Fibroblast of skin of left quadriceps (primary cell): ENCODE measurements around the gene BUB1B.

Experiments used
- DNase-seq, 2 experiments: peaks; one replicate each; pipeline ENCODE4 v3.0.0-alpha.2; 2013; ENCODE audit warnings: low read depth in 2 of 2

The BUB1B gene

GRCh38 chr15:40252438-40253166, 91.7 kb downstream of the BUB1B start:
- DNase-seq, result no peak

GRCh38 chr15:40253167-40253790, 92.4 kb downstream of the BUB1B start:
- DNase-seq, result no peak

GRCh38 chr15:40254452-40254851, 93.6 kb downstream of the BUB1B start:
- no peak for DNase-seq

DNA sequence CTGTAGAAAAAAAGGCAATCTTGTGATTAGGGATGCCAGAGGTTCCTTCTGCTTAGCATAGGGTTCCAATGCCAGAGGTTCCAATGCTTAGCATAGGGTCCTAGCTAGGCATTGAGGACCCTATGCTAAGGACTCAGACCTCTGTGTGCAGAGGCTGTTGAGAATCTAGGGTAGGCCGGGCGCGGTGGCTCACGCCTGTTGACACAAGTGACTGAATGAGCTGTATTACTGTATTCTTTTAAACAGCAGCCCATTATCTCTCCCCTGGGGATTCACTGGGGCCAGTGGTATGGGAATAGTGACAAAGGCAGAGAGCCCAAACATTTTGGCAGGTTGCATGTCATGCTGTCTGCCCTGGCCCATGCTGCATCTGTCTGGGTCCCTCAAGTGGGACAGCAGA, 94.2 kb downstream of the BUB1B start:
- DNase-seq, result no peak

DNA sequence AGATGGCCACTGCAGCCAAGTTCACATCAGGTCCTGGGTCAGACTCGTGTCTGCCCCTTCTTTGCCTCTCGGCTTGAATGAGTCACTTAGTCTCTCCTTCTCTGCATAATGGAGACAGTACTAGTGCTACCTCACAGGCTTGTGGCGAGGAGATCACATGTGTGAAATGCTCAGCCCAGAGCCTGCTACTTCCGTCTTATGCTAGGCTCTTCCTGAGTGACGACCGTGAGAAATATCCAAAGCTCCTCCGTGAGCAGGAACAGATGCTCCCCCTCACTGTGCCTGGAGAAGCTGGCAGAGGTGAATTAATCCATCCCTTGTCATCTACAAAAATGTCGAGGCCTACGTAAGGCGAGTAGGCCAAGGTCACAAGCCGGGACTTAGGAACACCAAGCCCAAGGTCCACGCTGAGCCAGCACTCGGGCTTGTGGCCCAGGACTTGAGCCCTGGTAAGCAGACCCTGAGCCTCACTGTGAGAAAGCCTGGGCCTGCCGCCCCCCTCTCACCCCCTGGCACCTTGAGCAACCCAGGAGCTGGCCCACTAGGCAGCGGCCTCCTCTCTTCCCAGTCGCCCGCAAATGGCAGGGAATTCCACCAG, 95.9 kb downstream of the BUB1B start:
- peak; percentile 24 to 29 for DNase-seq

DNA sequence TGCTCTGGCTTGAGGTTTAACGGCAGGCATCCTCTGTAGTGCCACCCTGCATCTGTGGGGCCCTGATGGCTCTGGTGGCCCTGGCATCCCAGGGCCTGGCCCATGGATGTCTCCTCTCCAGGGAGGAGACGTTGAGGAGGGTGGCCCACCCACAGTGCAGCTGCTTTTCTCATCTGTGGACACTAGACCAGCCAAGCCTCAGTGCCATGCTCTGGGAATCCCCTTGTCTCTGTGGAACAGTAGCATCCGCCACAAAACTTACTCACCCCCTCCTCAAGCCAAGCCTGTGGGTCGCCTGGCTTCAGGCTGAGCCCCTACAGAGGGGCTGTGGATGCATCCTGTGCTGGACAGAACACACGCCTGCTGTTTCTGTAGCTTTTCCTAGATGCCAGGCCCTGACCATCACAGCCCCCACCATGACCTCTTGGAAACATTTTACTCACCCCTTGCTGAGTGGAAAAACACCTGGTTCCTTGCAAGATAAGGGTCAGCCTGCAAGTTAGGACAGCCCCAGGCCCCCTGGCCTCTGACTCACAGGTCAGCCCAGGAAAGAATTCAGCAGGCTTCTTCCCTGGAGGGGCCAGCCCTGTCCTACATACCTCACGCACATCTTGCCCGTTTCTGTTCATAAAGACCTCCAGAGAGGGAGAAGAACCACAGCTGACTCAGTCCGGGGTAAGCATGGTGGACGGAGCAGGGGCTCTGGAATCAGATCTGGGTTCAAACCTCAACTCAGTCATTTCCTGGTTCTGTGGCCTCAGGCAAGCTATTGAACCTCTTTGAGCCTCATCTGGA, 97.0 kb downstream of the BUB1B start:
- no peak for DNase-seq

- no peak for DNase-seq
Observed at GRCh38 chr15:40258544-40258943, 97.7 kb downstream of the BUB1B start.

DNA sequence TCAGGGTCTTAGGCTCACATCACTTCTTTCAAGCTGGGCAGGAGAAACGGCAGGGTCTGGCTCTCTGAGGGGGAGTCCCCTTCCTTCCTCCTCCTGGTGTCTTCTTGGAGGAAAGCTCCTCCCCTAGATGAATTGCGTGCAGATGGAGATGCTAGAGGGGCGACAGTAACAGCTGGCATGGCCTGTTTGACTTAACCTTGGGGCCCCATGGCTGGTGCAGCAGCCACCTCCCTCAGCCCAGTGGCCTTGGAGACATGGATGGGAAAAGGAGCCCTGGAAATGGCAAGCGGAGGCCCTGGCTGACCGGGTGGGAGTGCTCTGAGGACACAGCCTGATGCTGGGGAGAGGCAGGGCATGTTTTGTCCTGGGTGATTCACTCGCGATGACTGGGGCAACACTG, 98.2 kb downstream of the BUB1B start:
- no peak for DNase-seq

GRCh38 chr15:40263024-40263754, 102.3 kb downstream of the BUB1B start:
- DNase-seq, result no peak

GRCh38 chr15:40264321-40265153, 103.7 kb downstream of the BUB1B start:
- no peak for DNase-seq

- DNase-seq, result no peak
Observed at GRCh38 chr15:40265355-40265754, 104.5 kb downstream of the BUB1B start.

DNA sequence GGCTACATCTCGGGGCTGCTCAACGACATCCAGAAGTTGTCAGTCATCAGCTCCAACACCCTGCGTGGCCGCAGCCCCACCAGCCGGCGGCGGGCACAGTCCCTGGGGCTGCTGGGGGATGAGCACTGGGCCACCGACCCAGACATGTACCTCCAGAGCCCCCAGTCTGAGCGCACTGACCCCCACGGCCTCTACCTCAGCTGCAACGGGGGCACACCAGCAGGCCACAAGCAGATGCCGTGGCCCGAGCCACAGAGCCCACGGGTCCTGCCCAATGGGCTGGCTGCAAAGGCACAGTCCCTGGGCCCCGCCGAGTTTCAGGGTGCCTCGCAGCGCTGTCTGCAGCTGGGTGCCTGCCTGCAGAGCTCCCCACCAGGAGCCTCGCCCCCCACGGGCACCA, 105.0 kb downstream of the BUB1B start:
- DNase-seq, result no peak

- peak; percentile 69 to 75 for DNase-seq
Observed at GRCh38 chr15:40266828-40267304, 106.0 kb downstream of the BUB1B start.

- DNase-seq, result no peak
Observed at GRCh38 chr15:40267670-40268069, 106.8 kb downstream of the BUB1B start.

GRCh38 chr15:40269604-40270003, 108.7 kb downstream of the BUB1B start:
- no peak for DNase-seq

- DNase-seq, result no peak
Observed at GRCh38 chr15:40270246-40270995, 109.6 kb downstream of the BUB1B start.
